SU-DHL-6 (cell line): ENCODE results near the gene VPS26A.

Experiments used
- H2AFZ ChIP-seq: fragments of 200-600 bp; sonication (generic); 2 replicates; pipeline ENCODE4 v1.6.1; 2014; ENCODE audit warnings: low read depth, mild to moderate bottlenecking, moderate library complexity, mixed read lengths, antibody characterized with exemption, low read length; ENCODE audit not compliant: severe bottlenecking
- H3F3A ChIP-seq: fragments of 200-600 bp; shearing (Covaris generic); 2 replicates; pipeline ENCODE4 v1.6.0; 2016; ENCODE audit warnings: antibody characterized with exemption, mild to moderate bottlenecking; ENCODE audit not compliant: insufficient read depth
- H3K27ac ChIP-seq: fragments of 200-600 bp; sonication (generic); 2 replicates; pipeline ENCODE4 v1.5.1; 2016; ENCODE audit warnings: low read depth, mild to moderate bottlenecking, low read length, moderate library complexity, mixed read lengths
- H3K27me3 ChIP-seq: fragments of 200-600 bp; sonication (generic), shearing (Covaris generic); 2 replicates; pipeline ENCODE4 v1.6.0; 2014; ENCODE audit warnings: mild to moderate bottlenecking, low read length
- H3K36me3 ChIP-seq: fragments of 200-600 bp; sonication (generic); 2 replicates; pipeline ENCODE4 v1.6.1; 2014; ENCODE audit warnings: mild to moderate bottlenecking, low read length, mixed read lengths
- H3K4me2 ChIP-seq: fragments of 300-600, 200-600 bp; shearing (Covaris generic), sonication (generic); 2 replicates; pipeline ENCODE4 v1.6.0; 2014; ENCODE audit warnings: low read length, low read depth, mild to moderate bottlenecking; ENCODE audit not compliant: poor library complexity, severe bottlenecking
- H3K4me3 ChIP-seq: fragments of 200-600 bp; sonication (generic); 2 replicates; pipeline ENCODE4 v1.5.1; 2014; ENCODE audit warnings: antibody characterized with exemption, low read length, mild to moderate bottlenecking, mixed read lengths; ENCODE audit not compliant: insufficient read depth, poor library complexity, severe bottlenecking
- H3K79me2 ChIP-seq: fragments of 200-600 bp; sonication (generic); 2 replicates; pipeline ENCODE4 v1.6.1; 2014; ENCODE audit warnings: mild to moderate bottlenecking, low read length, moderate library complexity; ENCODE audit not compliant: insufficient read depth
- H3K9ac ChIP-seq: fragments of 200-600 bp; sonication (generic); 2 replicates; pipeline ENCODE4 v1.7.0; 2014; ENCODE audit warnings: mild to moderate bottlenecking, low read length
- H3K9me2 ChIP-seq: fragments of 200-600 bp; sonication (generic); replicated peaks from 2 replicates; pipeline ENCODE4 v1.6.1; 2014; ENCODE audit warnings: low read length; ENCODE audit not compliant: insufficient read depth
- H3K9me3 ChIP-seq: fragments of 200-600 bp; sonication (generic); 2 replicates; pipeline ENCODE4 v1.6.1; 2014; ENCODE audit warnings: low read length, mixed read lengths; ENCODE audit not compliant: insufficient read depth
- H4K20me1 ChIP-seq: fragments of 200-600 bp; sonication (generic); 2 replicates; pipeline ENCODE4 v1.6.1; 2014; ENCODE audit warnings: low read depth, mild to moderate bottlenecking, antibody characterized with exemption, low read length, moderate library complexity, mixed read lengths
- EZH2phosphoT487 ChIP-seq: fragments of 200-600 bp; sonication (generic), shearing (Covaris generic); conservative IDR thresholded peaks from 2 replicates; pipeline ENCODE4 v1.6.1; 2018; ENCODE audit warnings: mild to moderate bottlenecking, antibody characterized with exemption, low read length, moderate library complexity, mixed read lengths
- TF ChIP-seq, protein P1 (sequence below): fragments of 200-600 bp; sonication (generic); IDR thresholded peaks from one replicate; pipeline ENCODE4 v1.5.1; 2017; ENCODE audit warnings: antibody characterized with exemption, mild to moderate bottlenecking, low read length, moderate library complexity; ENCODE audit not compliant: insufficient read depth, poor library complexity, severe bottlenecking

The VPS26A gene

GRCh38 chr10:69220041-69220451, 96.1 kb downstream of the VPS26A start, which contains the start of gene HKDC1:
Gene HKDC1, plus strand, starts transcription at chr10:69220332. Its CDS starts 104 bp downstream, at chr10:69220436.
- H3K4me3 ChIP-seq, result no peak within 1 kb of the TSS
- H4K20me1 ChIP-seq, result no peaks in the 10 kb centered on the region
- TF ChIP-seq EZH2phosphoT487, result no peak
- TF ChIP-seq, protein P1, sequence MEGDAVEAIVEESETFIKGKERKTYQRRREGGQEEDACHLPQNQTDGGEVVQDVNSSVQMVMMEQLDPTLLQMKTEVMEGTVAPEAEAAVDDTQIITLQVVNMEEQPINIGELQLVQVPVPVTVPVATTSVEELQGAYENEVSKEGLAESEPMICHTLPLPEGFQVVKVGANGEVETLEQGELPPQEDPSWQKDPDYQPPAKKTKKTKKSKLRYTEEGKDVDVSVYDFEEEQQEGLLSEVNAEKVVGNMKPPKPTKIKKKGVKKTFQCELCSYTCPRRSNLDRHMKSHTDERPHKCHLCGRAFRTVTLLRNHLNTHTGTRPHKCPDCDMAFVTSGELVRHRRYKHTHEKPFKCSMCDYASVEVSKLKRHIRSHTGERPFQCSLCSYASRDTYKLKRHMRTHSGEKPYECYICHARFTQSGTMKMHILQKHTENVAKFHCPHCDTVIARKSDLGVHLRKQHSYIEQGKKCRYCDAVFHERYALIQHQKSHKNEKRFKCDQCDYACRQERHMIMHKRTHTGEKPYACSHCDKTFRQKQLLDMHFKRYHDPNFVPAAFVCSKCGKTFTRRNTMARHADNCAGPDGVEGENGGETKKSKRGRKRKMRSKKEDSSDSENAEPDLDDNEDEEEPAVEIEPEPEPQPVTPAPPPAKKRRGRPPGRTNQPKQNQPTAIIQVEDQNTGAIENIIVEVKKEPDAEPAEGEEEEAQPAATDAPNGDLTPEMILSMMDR, result no peak
- no peak within 1 kb of the TSS for H3K27ac ChIP-seq
- no peaks in the 10 kb centered on the region for H3F3A ChIP-seq
- H3K9ac ChIP-seq, result no peak within 1 kb of the TSS
- no peaks in the 10 kb centered on the region for H3K9me2 ChIP-seq
- no peaks in the 10 kb centered on the region for H3K79me2 ChIP-seq
- H2AFZ ChIP-seq, result no peak within 1 kb of the TSS
- no peaks in the 10 kb centered on the region for H3K9me3 ChIP-seq
- no peaks in the 10 kb centered on the region for H3K36me3 ChIP-seq
- H3K4me2 ChIP-seq, result no peak within 1 kb of the TSS
- H3K27me3 ChIP-seq, result no peaks in the 10 kb centered on the region

- no peak for TF ChIP-seq EZH2phosphoT487
- TF ChIP-seq, protein P1, result no peak
Observed at GRCh38 chr10:69220507-69220906, 96.5 kb downstream of the VPS26A start.

More at GRCh38 chr10:69220507-69220906, 96.5 kb downstream of the VPS26A start:
- no peaks in the 10 kb centered on the region for H3F3A ChIP-seq
- H3K36me3 ChIP-seq, result no peaks in the 10 kb centered on the region
- no peaks in the 10 kb centered on the region for H3K79me2 ChIP-seq
- no peak overlapping the region for H3K4me3 ChIP-seq
- no peak overlapping the region for H3K27ac ChIP-seq
- no peaks in the 10 kb centered on the region for H3K9me3 ChIP-seq
- no peaks in the 10 kb centered on the region for H3K27me3 ChIP-seq
- no peak overlapping the region for H3K9ac ChIP-seq
- no peaks in the 10 kb centered on the region for H3K9me2 ChIP-seq
- no peak overlapping the region for H3K4me2 ChIP-seq
- H2AFZ ChIP-seq, result no peak overlapping the region
- H4K20me1 ChIP-seq, result no peaks in the 10 kb centered on the region
